Retinal pigment epithelial cell (primary cell): Measurements from ENCODE around the gene CASP12.

Experiments used
- DNase-seq: peaks from one replicate; pipeline ENCODE4 v3.0.0-alpha.2; 2010; ENCODE audit warnings: low read depth
- H3K4me3 ChIP-seq: 2 replicates; pipeline ENCODE4 v1.5.1; 2011; ENCODE audit warnings: mild to moderate bottlenecking, low read length, control low read depth, moderate library complexity
- CTCF ChIP-seq: conservative IDR thresholded peaks from 2 replicates; pipeline ENCODE4 v1.5.1; 2011; ENCODE audit warnings: low read depth, low read length, control low read depth, inconsistent platforms

Gene CASP12

DNA sequence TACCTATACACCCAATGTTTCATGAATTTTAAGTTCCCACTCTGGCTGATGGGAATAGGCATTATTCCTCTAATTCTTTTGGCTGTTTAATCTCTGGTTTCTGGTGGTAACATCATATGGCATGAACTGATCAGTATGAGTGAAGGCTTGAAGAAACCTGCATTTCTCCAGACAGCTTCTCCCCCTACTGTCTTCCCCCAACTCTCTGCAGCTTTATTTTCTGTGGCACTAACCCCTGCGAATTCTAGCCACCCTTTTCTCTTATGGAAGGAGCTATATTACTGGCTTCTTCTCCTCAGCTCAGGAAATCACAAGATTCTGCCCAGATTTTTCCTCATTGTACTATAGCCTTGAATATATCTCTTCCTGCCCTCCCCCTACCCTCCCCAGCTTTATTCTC, 57.1 kb downstream of the CASP12 start:
- no peak overlapping the region for H3K4me3 ChIP-seq
- DNase-seq = no peak

DNA sequence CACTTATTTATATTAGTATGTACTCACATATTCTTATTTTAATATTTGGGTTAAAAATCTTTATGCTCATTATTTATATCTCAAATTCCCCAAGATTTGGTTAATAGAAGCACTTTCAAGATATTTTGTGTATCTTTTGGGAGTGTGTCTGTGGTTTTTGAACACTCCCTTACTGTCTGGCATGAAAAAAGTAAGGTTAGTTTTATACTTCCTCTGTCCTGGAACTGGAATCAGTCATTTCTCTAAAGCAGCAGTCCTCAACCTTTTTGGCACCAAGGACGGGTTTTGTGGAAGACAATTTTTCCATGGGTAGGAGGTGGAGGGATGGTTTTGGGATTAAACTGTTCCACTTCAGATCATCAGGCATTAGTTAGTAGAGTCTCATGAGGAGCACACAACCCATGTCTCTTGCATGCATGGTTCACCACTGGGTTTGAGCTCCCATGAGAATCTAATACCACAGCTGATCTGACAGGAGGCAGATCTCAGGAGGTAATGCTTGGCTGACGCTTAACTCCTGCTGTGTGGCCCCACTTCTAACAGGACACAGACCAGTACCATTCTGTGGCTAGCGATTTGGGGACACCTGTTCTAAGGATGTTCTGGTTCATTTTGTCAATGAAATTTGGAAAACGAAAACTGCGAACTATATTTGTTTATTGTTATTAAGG, 60.2 kb downstream of the CASP12 start:
- H3K4me3 ChIP-seq = no peak overlapping the region

More for the DNA sequence above, 57.1 kb downstream of the CASP12 start:
- TF ChIP-seq CTCF = no peak

DNA sequence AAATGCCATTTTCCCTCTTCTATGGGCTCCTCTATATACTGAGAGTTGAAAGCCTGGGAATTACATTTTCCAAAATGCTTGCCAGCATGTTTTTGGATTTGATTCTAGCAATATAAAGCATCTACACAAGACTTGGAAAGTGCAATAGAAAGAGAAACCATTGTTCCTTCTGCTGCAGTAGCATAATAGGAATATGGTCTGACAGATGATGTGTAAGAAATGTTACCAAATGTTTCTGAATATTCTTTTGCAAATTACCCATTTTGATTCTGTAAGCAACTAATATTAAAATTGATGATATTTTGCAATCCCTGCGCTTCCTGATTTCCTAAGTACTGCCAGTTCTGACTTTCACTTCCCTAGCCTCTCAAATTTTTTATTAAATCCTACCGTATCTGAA, 61.6 kb downstream of the CASP12 start:
- TF ChIP-seq CTCF = no peak
- DNase-seq = no peak
- no peak overlapping the region for H3K4me3 ChIP-seq

More for the DNA sequence above, 60.2 kb downstream of the CASP12 start:
- TF ChIP-seq CTCF = no peak
- no peak for DNase-seq
